Measurements from ENCODE around the gene NANOS2. TPM values are rescaled to one million over a fixed set of nuclear protein-coding genes. Genes with fewer than 3 reads are reported as not detected.
A peak's percentile ranks its signal among the peaks of the same experiment; 100 is the strongest.

Gene NANOS2
- total RNA-seq, 4 donors from 2014 or later = not detected

DNA sequence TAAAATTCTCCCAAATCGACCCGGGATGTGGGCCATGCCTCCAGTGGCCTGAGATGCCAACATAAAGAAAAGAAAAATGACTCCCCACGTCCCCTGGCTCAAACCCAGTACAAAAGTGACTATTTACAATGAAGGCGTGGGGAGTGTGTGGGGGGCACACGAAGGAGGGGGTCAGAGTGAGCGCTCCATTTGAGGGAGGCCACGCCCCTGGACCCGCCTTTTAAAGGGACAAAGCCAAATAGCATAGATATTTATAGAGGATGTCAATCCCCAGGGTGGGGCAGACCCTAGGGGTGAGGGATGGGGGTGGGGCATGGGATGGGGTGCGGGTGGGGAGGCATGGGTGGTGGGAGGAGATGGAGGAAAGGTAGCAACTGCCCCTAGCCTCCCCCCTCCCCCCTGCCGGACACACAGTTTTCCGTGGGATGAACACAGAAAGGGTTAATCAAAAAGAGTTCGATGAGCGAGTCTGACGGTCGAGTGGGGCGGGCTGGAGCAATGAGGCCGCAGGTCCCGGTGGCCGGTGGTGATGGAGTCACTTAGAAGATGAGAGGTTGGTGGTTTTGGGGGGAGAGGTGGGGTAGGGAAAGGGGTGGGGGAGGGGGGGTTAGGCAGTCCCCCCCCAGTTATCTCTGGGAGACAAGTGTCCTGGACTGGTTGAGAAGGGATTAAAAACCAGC lies 20.1 kb upstream of the NANOS2 start:
- no peak for TF ChIP-seq POLR2A (IDR thresholded peaks at IDR 0.05)
- TF ChIP-seq, protein P1, sequence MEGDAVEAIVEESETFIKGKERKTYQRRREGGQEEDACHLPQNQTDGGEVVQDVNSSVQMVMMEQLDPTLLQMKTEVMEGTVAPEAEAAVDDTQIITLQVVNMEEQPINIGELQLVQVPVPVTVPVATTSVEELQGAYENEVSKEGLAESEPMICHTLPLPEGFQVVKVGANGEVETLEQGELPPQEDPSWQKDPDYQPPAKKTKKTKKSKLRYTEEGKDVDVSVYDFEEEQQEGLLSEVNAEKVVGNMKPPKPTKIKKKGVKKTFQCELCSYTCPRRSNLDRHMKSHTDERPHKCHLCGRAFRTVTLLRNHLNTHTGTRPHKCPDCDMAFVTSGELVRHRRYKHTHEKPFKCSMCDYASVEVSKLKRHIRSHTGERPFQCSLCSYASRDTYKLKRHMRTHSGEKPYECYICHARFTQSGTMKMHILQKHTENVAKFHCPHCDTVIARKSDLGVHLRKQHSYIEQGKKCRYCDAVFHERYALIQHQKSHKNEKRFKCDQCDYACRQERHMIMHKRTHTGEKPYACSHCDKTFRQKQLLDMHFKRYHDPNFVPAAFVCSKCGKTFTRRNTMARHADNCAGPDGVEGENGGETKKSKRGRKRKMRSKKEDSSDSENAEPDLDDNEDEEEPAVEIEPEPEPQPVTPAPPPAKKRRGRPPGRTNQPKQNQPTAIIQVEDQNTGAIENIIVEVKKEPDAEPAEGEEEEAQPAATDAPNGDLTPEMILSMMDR (IDR thresholded peaks at IDR 0.05) = no peak

DNA sequence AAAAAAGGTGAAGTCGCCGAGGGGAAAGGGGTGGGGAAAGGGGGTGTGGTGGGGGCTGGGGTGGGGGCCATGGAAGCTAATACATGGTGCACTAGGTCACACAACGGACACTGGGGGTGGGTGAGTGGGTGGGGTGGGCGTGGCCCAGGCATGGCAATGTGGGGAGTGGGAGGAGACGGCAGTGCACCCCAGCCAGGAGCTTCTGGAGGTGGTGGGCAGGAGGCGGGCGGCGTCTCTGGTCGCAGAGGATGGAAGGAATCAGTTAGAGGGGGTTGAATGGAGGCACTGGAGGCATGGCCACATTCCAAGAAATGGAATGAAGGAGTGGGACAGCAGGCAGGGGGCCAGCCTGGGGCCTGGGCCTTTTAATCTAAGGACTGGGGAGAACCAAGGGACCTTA lies 19.2 kb upstream of the NANOS2 start:
- H3K4me3 ChIP-seq (ENCODE audit: low read depth, poor library complexity, severe bottlenecking) = no peak overlapping the region
- intact Hi-C loops (cut with DNase I; ENCODE audit: low total_unique reads) = no loop called here
- no peak for DNase-seq (ENCODE audit: low spot score in 2 of 2)
- TF ChIP-seq POLR2A (IDR thresholded peaks at IDR 0.05) = no peak
- TF ChIP-seq, protein P1 (IDR thresholded peaks at IDR 0.05) = no peak
- WGBS, 2 donors = 61 to 63% methylated on average over 9 of the region's 9 CpGs

More for the DNA sequence above, 20.1 kb upstream of the NANOS2 start:
- intact Hi-C loops (cut with DNase I; ENCODE audit: low total_unique reads) = no loop called here
- 31 to 36% methylated on average over 19 of the region's 19 CpGs for WGBS, 2 donors
- DNase-seq (ENCODE audit: low spot score in 2 of 2) = no peak
- no peak overlapping the region for H3K4me3 ChIP-seq (ENCODE audit: low read depth, poor library complexity, severe bottlenecking)

DNA sequence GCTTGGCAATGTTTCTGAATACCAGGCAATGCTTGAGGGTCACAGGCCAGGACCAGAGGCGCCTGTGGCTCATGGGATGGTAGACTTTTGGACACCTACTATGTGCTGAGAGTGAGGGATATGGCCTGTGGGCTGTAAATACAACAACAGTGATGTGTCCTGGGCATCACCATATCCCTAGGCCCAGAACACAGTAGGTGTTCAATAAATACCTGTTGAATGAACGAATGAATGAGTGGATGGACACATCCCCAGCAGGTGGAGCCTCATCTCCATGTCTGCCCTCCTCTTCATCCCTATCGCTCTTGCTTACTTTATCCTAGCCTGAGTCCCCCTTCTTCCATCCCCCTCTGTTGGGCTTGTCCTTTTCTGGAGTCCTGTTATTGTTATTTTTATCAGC lies 16.5 kb upstream of the NANOS2 start:
- no peak overlapping the region for H3K4me3 ChIP-seq (ENCODE audit: low read depth, poor library complexity, severe bottlenecking)
- DNase-seq (ENCODE audit: low spot score in 2 of 2) = no peak
- TF ChIP-seq POLR2A (IDR thresholded peaks at IDR 0.05) = no peak
- TF ChIP-seq, protein P1 (IDR thresholded peaks at IDR 0.05) = no peak
- intact Hi-C loops (cut with DNase I; ENCODE audit: low total_unique reads) = no loop called here
- WGBS, 2 donors = 69 to 79% methylated on average over 3 of the region's 3 CpGs

DNA sequence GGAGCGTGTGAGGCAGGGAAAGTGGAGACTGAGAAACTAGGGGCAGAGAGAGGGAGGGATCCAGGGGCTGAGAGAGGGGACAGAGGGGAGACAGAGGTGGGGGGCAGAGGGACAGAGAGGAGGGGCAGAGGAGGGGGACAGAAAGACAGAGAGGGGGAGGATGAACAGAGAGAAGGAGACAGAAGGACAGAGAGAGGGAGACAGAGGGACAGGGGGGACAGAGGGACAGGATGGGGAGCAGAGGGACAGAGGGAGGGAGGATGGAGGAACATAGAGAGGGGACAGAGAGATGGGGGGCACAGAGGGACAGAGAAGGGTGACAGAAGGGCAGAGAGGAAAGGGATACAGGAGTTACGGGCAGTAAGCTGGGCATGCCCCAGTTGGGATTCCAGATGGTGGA lies 14.7 kb upstream of the NANOS2 start:
- H3K4me3 ChIP-seq (ENCODE audit: low read depth, poor library complexity, severe bottlenecking) = no peak overlapping the region
- 65 to 78% methylated on average over 2 of the region's 2 CpGs for WGBS, 2 donors
- no peak for DNase-seq (ENCODE audit: low spot score in 2 of 2)
- TF ChIP-seq POLR2A (IDR thresholded peaks at IDR 0.05) = no peak
- TF ChIP-seq, protein P1 (IDR thresholded peaks at IDR 0.05) = no peak
- intact Hi-C loops (cut with DNase I; ENCODE audit: low total_unique reads) = no loop called here

DNA sequence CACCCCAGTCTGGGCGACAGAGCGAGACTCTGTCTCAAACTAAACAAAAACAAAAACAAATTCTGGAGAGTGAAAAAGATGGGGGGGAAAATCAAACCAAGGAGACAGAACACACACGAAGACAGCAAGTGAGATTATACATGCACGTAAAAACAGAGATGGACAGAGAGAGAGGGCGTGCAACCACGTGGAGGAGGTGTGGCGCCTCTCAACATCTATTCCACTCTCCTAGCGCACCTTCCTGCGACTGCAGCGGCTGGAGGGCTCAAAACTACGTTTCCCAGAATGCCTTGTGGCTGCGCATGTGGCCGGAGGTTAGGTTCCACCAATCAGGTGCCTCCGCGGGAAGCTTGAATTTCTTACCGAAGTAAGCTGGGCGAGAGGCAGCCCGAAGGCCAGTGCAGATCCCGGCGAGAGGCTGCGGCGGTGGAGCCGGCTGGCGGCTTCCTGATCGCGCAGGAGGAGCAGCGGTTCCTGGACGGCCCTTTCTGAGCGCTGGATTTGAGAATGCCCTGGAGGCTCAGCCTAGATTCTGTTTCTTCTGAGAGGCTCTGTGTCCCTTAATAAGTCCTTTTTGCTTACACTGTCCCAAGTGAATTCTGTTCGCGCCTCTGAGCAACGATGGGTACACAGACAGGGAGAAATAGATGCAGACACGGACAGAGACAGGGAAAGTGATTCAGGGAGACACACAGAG lies 13.1 kb upstream of the NANOS2 start:
- no peak overlapping the region for H3K4me3 ChIP-seq (ENCODE audit: low read depth, poor library complexity, severe bottlenecking)
- TF ChIP-seq, protein P1 (IDR thresholded peaks at IDR 0.05) = no peak
- TF ChIP-seq POLR2A (IDR thresholded peaks at IDR 0.05) = no peak
- intact Hi-C loops (cut with DNase I; ENCODE audit: low total_unique reads) = no loop called here
- WGBS, 2 donors = 9% methylated on average over 33 of the region's 33 CpGs
- peak; percentile 88 to 97 for DNase-seq (ENCODE audit: low spot score in 2 of 2)
